ENCODE results near the gene NXN.
A peak's percentile ranks its signal among the peaks of the same experiment; 100 is the strongest.

NXN gene

GRCh38 chr17:863880-864279, 115.7 kb downstream of the NXN start:
- H2AFZ ChIP-seq (ENCODE audit: low read depth, low read length): no peak overlapping the region
- H3K36me3 ChIP-seq (ENCODE audit: control insufficient read depth in 1 of 2, insufficient read depth in 2 of 2, low read depth in 1 of 2, low read length in 2 of 2): peaks cover 0 to 20% of the 10 kb centered on the region in 2 experiments
- H3K18ac ChIP-seq (ENCODE audit: low read depth in 1 of 2, low read length in 2 of 2): peak overlapping the region; percentile 24 to 76
- 97% methylated on average over 23 of the region's 23 CpGs for WGBS
- no peaks in the 10 kb centered on the region for H3K9me3 ChIP-seq (ENCODE audit: control insufficient read depth, low read length)
- peak overlapping the region in 1 of 2 experiments; percentile 56 for H3K4ac ChIP-seq (ENCODE audit: low read depth in 1 of 2, low read length in 2 of 2)
- H2BK5ac ChIP-seq (ENCODE audit: low read depth, low read length, poor library complexity, severe bottlenecking): no peak overlapping the region
- H3K4me2 ChIP-seq (ENCODE audit: low read length, poor library complexity, severe bottlenecking): no peak overlapping the region
- H2BK120ac ChIP-seq (ENCODE audit: low read depth, low read length): peak overlapping the region; percentile 9
- H2AK5ac ChIP-seq (ENCODE audit: low read length, severe bottlenecking): no peak overlapping the region
- H4K91ac ChIP-seq (ENCODE audit: low read length): peak overlapping the region; percentile 78
- no peak overlapping the region for H3K27ac ChIP-seq (ENCODE audit: low read length, poor library complexity, severe bottlenecking)
- no peaks in the 10 kb centered on the region for H3K27me3 ChIP-seq (ENCODE audit: control insufficient read depth in 1 of 2, insufficient read depth in 1 of 2, low read length in 2 of 2)
- H3K79me1 ChIP-seq (replicated peaks; ENCODE audit: low read length, poor library complexity, severe bottlenecking): peaks cover 40% of the 10 kb centered on the region
- peak overlapping the region in 1 of 2 experiments; percentile 94 for H2BK12ac ChIP-seq (ENCODE audit: low read length in 2 of 2)
- H3K9ac ChIP-seq (ENCODE audit: low read length): no peak overlapping the region
- DNase-seq: no peak
- peak overlapping the region; percentile 9 for H2BK15ac ChIP-seq (ENCODE audit: low read depth, poor library complexity, severe bottlenecking)
- H3K4me1 ChIP-seq (ENCODE audit: control insufficient read depth, insufficient read depth, low read depth, low read length): peaks cover 12% of the 10 kb centered on the region
- peak overlapping the region in 1 of 2 experiments; percentile 37 for H3K23ac ChIP-seq (ENCODE audit: low read length in 2 of 2)
- peak overlapping the region in 1 of 2 experiments; percentile 74 for H3K14ac ChIP-seq (ENCODE audit: low read length in 2 of 2)
- peak overlapping the region; percentile 33 for H4K8ac ChIP-seq (ENCODE audit: low read length)
- H3K4me3 ChIP-seq (ENCODE audit: insufficient read depth in 1 of 2, low read depth in 1 of 2, low read length in 2 of 2): no peak overlapping the region

GRCh38 chr17:862582-862981, 117.0 kb downstream of the NXN start:
- no peak for DNase-seq
- Histone ChIP-seq H2AFZ (ENCODE audit: low read depth, low read length) (no peak overlapping the region), H3K36me3 (ENCODE audit: control insufficient read depth in 1 of 2, insufficient read depth in 2 of 2, low read depth in 1 of 2, low read length in 2 of 2) (peaks cover 0 to 20% of the 10 kb centered on the region in 2 experiments), H3K23ac (ENCODE audit: low read length in 2 of 2) (no peak overlapping the region), H3K79me1 (replicated peaks; ENCODE audit: low read length, poor library complexity, severe bottlenecking) (peaks cover 41% of the 10 kb centered on the region), H2BK15ac (ENCODE audit: low read depth, poor library complexity, severe bottlenecking) (no peak overlapping the region), H4K8ac (ENCODE audit: low read length) (no peak overlapping the region), H3K4me2 (ENCODE audit: low read length, poor library complexity, severe bottlenecking) (no peak overlapping the region), H3K9ac (ENCODE audit: low read length) (no peak overlapping the region), H3K27ac (ENCODE audit: low read length, poor library complexity, severe bottlenecking) (no peak overlapping the region), H3K4me3 (ENCODE audit: insufficient read depth in 1 of 2, low read depth in 1 of 2, low read length in 2 of 2) (no peak overlapping the region), H2BK120ac (ENCODE audit: low read depth, low read length) (no peak overlapping the region), H2BK12ac (ENCODE audit: low read length in 2 of 2) (no peak overlapping the region), H3K14ac (ENCODE audit: low read length in 2 of 2) (no peak overlapping the region), H3K18ac (ENCODE audit: low read depth in 1 of 2, low read length in 2 of 2) (no peak overlapping the region), H3K4ac (ENCODE audit: low read depth in 1 of 2, low read length in 2 of 2) (no peak overlapping the region), H4K91ac (ENCODE audit: low read length) (no peak overlapping the region), H3K27me3 (ENCODE audit: control insufficient read depth in 1 of 2, insufficient read depth in 1 of 2, low read length in 2 of 2) (no peaks in the 10 kb centered on the region), H2AK5ac (ENCODE audit: low read length, severe bottlenecking) (no peak overlapping the region), H3K4me1 (ENCODE audit: control insufficient read depth, insufficient read depth, low read depth, low read length) (peaks cover 5% of the 10 kb centered on the region), H2BK5ac (ENCODE audit: low read depth, low read length, poor library complexity, severe bottlenecking) (no peak overlapping the region), H3K9me3 (ENCODE audit: control insufficient read depth, low read length) (no peaks in the 10 kb centered on the region)
- 95% methylated on average over 5 of the region's 7 CpGs for WGBS

- WGBS: 100% methylated on average over 6 of the region's 9 CpGs
- Histone ChIP-seq H3K79me1 (replicated peaks; ENCODE audit: low read length, poor library complexity, severe bottlenecking) (peaks cover 47% of the 10 kb centered on the region), H2BK15ac (ENCODE audit: low read depth, poor library complexity, severe bottlenecking) (no peak overlapping the region), H2AFZ (ENCODE audit: low read depth, low read length) (no peak overlapping the region), H2AK5ac (ENCODE audit: low read length, severe bottlenecking) (no peak overlapping the region), H4K91ac (ENCODE audit: low read length) (no peak overlapping the region), H3K18ac (ENCODE audit: low read depth in 1 of 2, low read length in 2 of 2) (no peak overlapping the region), H3K4me3 (ENCODE audit: insufficient read depth in 1 of 2, low read depth in 1 of 2, low read length in 2 of 2) (no peak overlapping the region), H3K23ac (ENCODE audit: low read length in 2 of 2) (no peak overlapping the region), H3K14ac (ENCODE audit: low read length in 2 of 2) (no peak overlapping the region), H3K9me3 (ENCODE audit: control insufficient read depth, low read length) (no peaks in the 10 kb centered on the region), H2BK120ac (ENCODE audit: low read depth, low read length) (no peak overlapping the region), H3K9ac (ENCODE audit: low read length) (no peak overlapping the region), H2BK12ac (ENCODE audit: low read length in 2 of 2) (no peak overlapping the region), H3K27me3 (ENCODE audit: control insufficient read depth in 1 of 2, insufficient read depth in 1 of 2, low read length in 2 of 2) (no peaks in the 10 kb centered on the region), H3K27ac (ENCODE audit: low read length, poor library complexity, severe bottlenecking) (no peak overlapping the region), H3K4ac (ENCODE audit: low read depth in 1 of 2, low read length in 2 of 2) (no peak overlapping the region), H3K36me3 (ENCODE audit: control insufficient read depth in 1 of 2, insufficient read depth in 2 of 2, low read depth in 1 of 2, low read length in 2 of 2) (peaks cover 0 to 20% of the 10 kb centered on the region in 2 experiments), H3K4me1 (ENCODE audit: control insufficient read depth, insufficient read depth, low read depth, low read length) (peaks cover 9% of the 10 kb centered on the region), H3K4me2 (ENCODE audit: low read length, poor library complexity, severe bottlenecking) (no peak overlapping the region), H4K8ac (ENCODE audit: low read length) (no peak overlapping the region), H2BK5ac (ENCODE audit: low read depth, low read length, poor library complexity, severe bottlenecking) (no peak overlapping the region)
- DNase-seq: no peak
Measured at GRCh38 chr17:861364-861763, 118.2 kb downstream of the NXN start.

- Histone ChIP-seq H2BK15ac (ENCODE audit: low read depth, poor library complexity, severe bottlenecking) (no peak overlapping the region), H3K9ac (ENCODE audit: low read length) (no peak overlapping the region), H3K18ac (ENCODE audit: low read depth in 1 of 2, low read length in 2 of 2) (no peak overlapping the region), H3K27ac (ENCODE audit: low read length, poor library complexity, severe bottlenecking) (no peak overlapping the region), H3K4me3 (ENCODE audit: insufficient read depth in 1 of 2, low read depth in 1 of 2, low read length in 2 of 2) (no peak overlapping the region), H3K36me3 (ENCODE audit: control insufficient read depth in 1 of 2, insufficient read depth in 2 of 2, low read depth in 1 of 2, low read length in 2 of 2) (peaks cover 0 to 17% of the 10 kb centered on the region in 2 experiments), H3K9me3 (ENCODE audit: control insufficient read depth, low read length) (no peaks in the 10 kb centered on the region), H2AK5ac (ENCODE audit: low read length, severe bottlenecking) (no peak overlapping the region), H2BK12ac (ENCODE audit: low read length in 2 of 2) (no peak overlapping the region), H3K79me1 (replicated peaks; ENCODE audit: low read length, poor library complexity, severe bottlenecking) (peaks cover 47% of the 10 kb centered on the region), H4K8ac (ENCODE audit: low read length) (no peak overlapping the region), H3K4me2 (ENCODE audit: low read length, poor library complexity, severe bottlenecking) (no peak overlapping the region), H2BK120ac (ENCODE audit: low read depth, low read length) (no peak overlapping the region), H4K91ac (ENCODE audit: low read length) (no peak overlapping the region), H3K14ac (ENCODE audit: low read length in 2 of 2) (no peak overlapping the region), H3K23ac (ENCODE audit: low read length in 2 of 2) (no peak overlapping the region), H2AFZ (ENCODE audit: low read depth, low read length) (no peak overlapping the region), H3K4ac (ENCODE audit: low read depth in 1 of 2, low read length in 2 of 2) (no peak overlapping the region), H3K4me1 (ENCODE audit: control insufficient read depth, insufficient read depth, low read depth, low read length) (peaks cover 9% of the 10 kb centered on the region), H3K27me3 (ENCODE audit: control insufficient read depth in 1 of 2, insufficient read depth in 1 of 2, low read length in 2 of 2) (no peaks in the 10 kb centered on the region), H2BK5ac (ENCODE audit: low read depth, low read length, poor library complexity, severe bottlenecking) (no peak overlapping the region)
- 93% methylated on average over 5 of the region's 5 CpGs for WGBS
- DNase-seq: no peak
Measured at GRCh38 chr17:860805-861204, 118.8 kb downstream of the NXN start.
